GM18861 (cell line): ENCODE results near the gene P2RX5.
A peak's percentile ranks its signal among the peaks of the same experiment; 100 is the strongest.

Experiments used
- ATAC-seq: cut with Tn5 transposase; IDR thresholded peaks from one replicate; pipeline ENCODE4 v1.9.1; 2021; ENCODE audit not compliant: unreplicated experiment

P2RX5 gene

DNA sequence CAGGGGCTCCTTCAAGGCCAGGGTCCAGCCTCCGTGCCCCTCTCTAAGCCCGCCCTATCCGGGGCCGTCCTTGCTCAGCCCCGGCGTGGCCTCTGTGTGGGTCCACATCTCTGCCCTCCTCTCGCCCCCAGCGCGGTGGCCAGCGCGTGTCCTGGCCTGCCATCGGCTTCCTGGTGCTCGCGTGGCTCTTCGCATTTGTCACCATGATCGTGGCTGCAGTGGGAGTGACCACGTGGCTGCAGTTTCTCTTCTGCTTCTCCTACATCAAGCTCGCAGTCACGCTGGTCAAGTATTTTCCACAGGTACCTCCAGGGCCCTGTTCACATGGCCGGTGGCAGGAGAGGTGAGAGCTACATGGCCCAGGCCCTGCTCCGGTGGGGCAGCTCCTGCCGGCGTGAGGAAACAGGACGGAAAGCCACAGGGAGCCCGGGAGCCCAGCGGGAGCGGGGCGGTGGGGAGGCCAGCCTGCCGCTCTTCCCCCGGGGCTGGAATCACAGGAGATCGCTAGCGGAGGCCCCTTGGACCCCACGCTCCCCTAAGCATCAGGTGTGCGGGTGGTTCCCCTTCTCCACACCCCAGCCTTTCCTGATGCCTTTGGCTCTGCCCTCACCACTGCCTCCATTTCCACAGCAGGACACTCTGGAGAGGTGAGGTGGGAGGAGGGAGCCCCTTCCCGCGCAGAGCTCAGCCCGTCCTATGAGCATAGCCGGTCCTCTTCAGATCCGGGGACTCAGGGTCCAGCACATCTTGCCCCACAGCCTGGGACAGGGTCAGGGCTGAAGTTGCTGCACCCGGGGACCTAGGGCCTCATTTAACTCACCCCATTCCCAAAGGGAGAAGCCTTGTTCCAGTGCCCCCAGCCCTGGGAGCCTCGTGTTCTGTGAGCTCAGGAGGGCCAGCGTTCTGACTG lies 37.8 kb downstream of the P2RX5 start:
- ATAC-seq: no peak

- no peak for ATAC-seq
These were observed 38.4 kb downstream of the P2RX5 start for GRCh38 chr17:3657588-3657869.

DNA sequence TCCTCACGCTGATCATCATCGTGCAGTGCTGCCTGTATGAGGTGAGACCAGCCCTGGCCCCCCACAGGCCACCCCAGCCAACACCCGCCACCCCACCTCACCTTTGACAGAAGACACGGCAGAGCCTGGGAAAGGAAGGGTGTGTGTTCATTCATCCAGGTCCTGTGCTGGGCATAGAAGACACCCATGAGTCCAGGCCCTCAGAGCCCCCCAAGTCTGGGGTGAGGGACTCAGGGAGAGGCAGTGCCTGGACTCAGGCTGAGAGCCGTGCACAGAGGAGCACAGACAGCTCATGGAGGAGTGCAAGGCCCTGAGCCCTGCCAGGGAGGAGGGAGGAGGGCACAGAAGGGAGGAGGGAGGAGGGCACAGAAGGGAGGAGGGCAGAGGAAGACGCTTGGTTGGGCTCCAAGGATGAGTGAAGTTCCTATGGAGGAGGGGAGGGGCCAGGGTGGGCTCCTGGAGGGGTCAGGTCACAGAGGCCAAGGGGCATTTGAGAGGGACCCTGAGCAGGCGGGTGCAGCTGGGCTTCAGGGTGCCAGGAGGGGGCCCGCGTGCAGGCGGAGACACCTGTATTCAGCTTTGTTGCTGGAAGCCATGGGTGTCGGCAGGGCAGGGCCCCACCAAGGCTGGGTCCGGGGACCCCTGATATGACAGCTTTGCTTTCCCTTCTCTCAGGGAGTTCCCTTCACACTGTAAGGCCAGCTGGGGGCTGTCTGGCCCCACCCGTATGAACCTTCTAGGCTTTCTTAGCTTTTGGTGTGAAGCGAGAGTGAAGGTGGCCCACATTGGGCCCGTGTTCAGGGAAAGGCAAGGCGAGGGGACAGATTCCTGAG lies 39.0 kb downstream of the P2RX5 start:
- no peak for ATAC-seq

- ATAC-seq: no peak
These were observed 39.6 kb downstream of the P2RX5 start for GRCh38 chr17:3656353-3656752.

DNA sequence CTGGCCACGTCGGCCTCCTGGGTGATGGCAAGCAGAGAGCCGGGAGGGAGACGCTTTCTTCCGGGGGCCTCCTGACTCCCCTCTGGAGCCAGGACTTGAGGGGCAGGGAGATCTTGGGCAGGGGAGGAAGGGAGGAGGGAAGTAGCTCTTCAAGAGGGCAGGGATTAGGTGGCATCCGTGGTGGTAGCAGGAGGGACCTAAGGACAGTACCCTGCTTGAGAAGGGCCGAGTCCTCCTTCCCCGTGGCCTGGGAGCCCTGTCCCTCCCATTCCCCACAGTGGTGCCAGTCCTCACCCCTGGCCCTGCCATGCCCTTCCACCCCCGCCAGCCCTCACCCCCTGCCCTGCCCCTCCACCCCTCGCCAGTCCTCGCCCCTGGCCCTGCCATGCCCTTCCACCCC lies 40.2 kb downstream of the P2RX5 start:
- no peak for ATAC-seq

DNA sequence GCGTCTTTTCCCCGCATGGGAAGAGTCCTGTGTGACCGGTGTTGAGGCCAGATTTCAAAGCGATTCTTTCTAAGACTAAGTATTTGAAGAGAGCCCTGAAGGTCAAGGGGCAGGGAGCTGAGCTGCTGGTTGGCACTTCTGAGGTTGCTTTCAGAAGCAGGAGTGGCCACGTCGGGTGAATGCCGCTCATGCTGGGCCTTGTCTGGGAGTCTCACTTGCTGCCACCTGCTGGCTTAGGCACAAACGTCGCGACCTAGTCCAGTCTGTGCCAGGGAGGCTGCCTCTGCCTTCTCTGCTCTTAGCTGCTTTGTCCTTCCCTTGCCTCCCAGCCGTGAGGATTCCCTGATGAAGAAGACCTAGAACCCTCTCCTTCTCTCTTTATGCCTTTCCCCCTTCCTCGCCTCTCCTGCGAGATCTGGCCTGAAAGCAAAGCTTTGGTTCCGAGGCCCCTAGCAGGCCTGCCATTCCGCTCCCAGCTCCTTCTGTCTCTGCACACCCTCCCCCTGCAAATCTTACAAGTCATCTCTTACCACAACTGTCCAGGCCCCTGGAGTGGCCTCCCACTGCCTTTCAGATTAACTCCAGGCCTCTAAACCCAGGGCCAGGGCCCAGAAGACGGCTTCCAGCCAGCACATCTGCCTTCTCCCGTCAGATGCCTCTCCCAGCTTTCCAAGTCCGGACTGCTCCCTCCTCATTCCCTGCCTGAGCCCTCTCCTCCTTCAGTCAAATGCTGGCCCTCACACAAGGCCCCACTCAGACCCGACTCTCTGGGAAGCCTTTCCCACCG lies 48.0 kb downstream of the P2RX5 start:
- no peak for ATAC-seq

DNA sequence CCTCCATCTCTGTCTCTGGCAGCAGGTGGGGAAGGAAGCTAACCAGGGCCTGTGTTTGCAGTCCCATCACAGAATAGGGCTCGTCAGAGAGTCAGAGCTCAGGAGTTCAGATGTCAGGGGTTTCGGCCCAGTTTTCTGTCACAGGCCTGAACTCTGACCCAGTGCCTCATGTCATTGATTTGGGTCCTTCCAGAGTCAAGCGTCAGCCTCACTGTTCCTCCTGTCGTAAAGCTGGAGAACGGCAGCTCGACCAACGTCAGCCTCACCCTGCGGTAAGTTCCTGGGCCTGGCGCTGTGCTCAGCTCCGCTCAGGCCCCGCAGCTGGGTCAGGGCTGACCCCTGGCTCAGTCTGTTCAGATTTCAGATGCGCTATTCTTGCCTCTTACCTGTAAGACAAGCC lies 48.7 kb downstream of the P2RX5 start:
- ATAC-seq: no peak

GRCh38 chr17:3645310-3645709 lies 50.6 kb downstream of the P2RX5 start:
- ATAC-seq: no peak

- ATAC-seq: no peak
These were observed 52.0 kb downstream of the P2RX5 start for GRCh38 chr17:3643889-3644349.

GRCh38 chr17:3641717-3642486 lies 54.1 kb downstream of the P2RX5 start:
- no peak for ATAC-seq

GRCh38 chr17:3641014-3641413 lies 54.9 kb downstream of the P2RX5 start:
- no peak for ATAC-seq

DNA sequence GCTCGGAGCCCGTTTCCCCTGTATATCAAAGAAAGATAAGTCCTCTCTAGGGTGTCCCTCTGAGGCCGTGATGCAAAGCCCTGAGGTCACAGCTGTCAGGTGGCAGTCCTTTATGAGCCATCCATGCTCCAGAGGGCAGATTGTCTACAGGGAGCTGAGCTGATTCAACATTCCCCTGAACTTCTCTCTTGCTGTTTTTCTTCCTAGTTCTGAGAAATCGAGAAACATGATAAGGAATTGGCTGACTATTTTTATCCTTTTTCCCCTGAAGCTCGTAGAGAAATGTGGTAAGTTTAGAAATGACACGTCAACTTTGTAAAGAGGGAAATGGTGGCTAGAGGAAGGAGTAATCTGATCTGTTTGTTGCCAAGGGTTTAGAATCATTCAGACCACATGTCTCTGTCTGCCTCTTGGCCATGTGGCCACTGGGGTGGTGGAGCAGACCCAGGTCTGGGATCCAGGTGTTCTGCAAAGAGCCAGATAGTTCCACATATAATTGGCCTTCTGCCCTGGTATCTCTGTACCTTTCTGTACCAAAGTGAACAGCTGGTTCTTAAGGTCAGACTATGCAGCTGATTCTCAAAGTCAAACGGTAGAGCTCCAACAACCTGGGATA lies 55.9 kb downstream of the P2RX5 start:
- ATAC-seq: no peak

GRCh38 chr17:3636908-3637373 lies 59.0 kb downstream of the P2RX5 start:
- ATAC-seq: no peak

- peak; percentile 83 for ATAC-seq
These were observed 59.6 kb downstream of the P2RX5 start, which contains the start of the genes CTNS and SHPK for GRCh38 chr17:3636154-3636907. TSS of gene CTNS (plus strand) at chr17:3636760. CDS start at chr17:3640207, 3,447 bp downstream. TSS of gene SHPK (minus strand) at chr17:3636250. CDS start at chr17:3636219, 31 bp downstream.

GRCh38 chr17:3635474-3636153 lies 60.3 kb downstream of the P2RX5 start:
- ATAC-seq: no peak

DNA sequence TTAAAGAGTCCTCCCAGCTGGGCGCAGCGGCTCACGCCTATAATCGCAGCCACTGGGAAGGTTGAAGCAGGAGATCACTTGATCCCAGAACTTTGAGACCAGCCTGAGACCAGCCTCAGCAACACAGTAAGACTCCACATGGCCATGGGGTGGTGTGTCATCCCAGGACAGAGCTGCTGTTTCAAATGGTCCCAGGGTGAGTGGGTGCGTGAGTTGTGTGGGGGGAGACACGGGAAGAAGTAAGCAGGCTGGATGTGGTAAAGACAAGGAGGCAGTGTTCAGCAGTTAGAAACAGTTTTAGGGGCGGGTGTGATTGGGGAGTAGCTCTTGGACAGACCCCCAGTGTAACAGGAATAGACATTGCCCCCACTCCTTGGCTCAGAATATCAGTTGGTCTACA lies 63.7 kb downstream of the P2RX5 start:
- ATAC-seq: no peak

DNA sequence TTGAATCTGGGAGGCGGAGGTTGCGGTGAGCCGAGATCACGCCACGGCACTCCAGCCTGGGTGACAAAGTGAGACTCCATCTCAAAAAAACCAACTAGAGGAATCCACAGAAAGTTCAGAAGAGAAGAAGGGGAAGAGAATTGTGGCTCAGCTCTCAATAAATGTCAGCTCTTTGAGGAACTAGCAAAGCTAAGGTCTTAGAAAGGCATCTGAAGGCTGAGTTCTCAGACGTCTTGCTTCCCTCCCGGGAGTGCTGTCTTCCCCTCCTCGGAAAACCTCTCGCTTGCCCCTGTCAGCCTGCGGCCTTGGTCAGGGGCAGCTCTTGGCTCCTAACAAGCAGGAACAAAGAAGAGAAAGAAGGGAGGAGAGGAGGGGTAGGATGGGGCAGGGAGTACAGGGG lies 65.2 kb downstream of the P2RX5 start:
- no peak for ATAC-seq

DNA sequence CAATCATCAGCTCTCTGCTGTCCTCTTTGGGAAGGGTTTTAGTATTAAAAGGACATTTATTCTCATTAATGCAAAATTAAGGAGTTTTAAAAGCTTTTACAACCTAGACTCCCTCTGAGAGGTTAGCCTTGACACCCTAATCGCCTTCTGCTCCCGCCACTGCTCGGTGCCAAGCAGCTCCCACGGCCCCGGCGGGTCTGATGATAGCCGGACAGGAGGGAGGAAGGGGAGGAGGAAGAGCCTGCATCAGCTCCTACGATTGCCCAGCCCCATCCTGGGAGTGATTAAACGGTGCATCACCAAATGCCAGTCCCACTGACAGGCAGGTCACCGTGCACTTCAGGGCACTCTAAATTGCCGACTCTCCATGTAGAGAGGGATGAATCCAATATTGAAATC lies 68.2 kb downstream of the P2RX5 start:
- ATAC-seq: no peak
